ENCODE data around the gene SART3.

- no peak for TF ChIP-seq CTCF (optimal IDR thresholded peaks at IDR 0.05 in 1 of 3, IDR thresholded peaks at IDR 0.05 in 1 of 3, conservative IDR thresholded peaks at IDR 0.05 in 1 of 3; ENCODE audit: extremely low read depth in 1 of 3, insufficient read depth in 2 of 3, low read length in 3 of 3)
- no peak for TF ChIP-seq EZH2 (IDR thresholded peaks at IDR 0.05; ENCODE audit: low read length)
These were observed 42.2 kb upstream of the SART3 start for GRCh38 chr12:108602976-108603704.
